OCI-LY1 (cell line): ENCODE data around the gene STAT4.

Experiments
- H2AFZ ChIP-seq: fragments of 200-600 bp; sonication (generic), shearing (Covaris generic); 2 replicates; pipeline ENCODE4 v1.6.0; 2014; ENCODE audit warnings: antibody characterized with exemption, mild to moderate bottlenecking, low read length
- H3F3A ChIP-seq: fragments of 200-600 bp; sonication (generic), shearing (Covaris generic); 2 replicates; pipeline ENCODE4 v1.6.0; 2014; ENCODE audit warnings: mild to moderate bottlenecking, antibody characterized with exemption, low read length, moderate library complexity; ENCODE audit not compliant: insufficient read depth
- H3K27ac ChIP-seq: fragments of 200-600 bp; sonication (generic); 2 replicates; pipeline ENCODE4 v1.5.1; 2014; ENCODE audit warnings: low read length, mixed run types, mild to moderate bottlenecking, low read depth; ENCODE audit not compliant: poor library complexity, severe bottlenecking
- H3K27me3 ChIP-seq: fragments of 200-600 bp; sonication (generic); 2 replicates; pipeline ENCODE4 v1.6.0; 2014; ENCODE audit warnings: antibody characterized with exemption, mild to moderate bottlenecking, low read length, moderate library complexity; ENCODE audit not compliant: insufficient read depth
- H3K36me3 ChIP-seq: fragments of 200-600 bp; sonication (generic); 2 replicates; pipeline ENCODE4 v1.6.1; 2014; ENCODE audit warnings: mild to moderate bottlenecking, antibody characterized with exemption, low read length, moderate library complexity, mixed read lengths; ENCODE audit not compliant: insufficient read depth
- H3K4me1 ChIP-seq: fragments of 200-600 bp; sonication (generic); 2 replicates; pipeline ENCODE4 v1.5.1; 2014; ENCODE audit warnings: mild to moderate bottlenecking, low read length, moderate library complexity; ENCODE audit not compliant: insufficient read depth, severe bottlenecking
- H3K4me2 ChIP-seq: fragments of 200-600 bp; sonication (generic), shearing (Covaris generic); 2 replicates; pipeline ENCODE4 v1.6.1; 2014; ENCODE audit warnings: low read length
- H3K4me3 ChIP-seq: fragments of 200-600 bp; sonication (generic); 2 replicates; pipeline ENCODE4 v1.5.1; 2014; ENCODE audit warnings: low read length, low read depth, mild to moderate bottlenecking, mixed read lengths; ENCODE audit not compliant: poor library complexity, severe bottlenecking
- H3K79me2 ChIP-seq: fragments of 200-600 bp; shearing (Covaris generic); 2 replicates; pipeline ENCODE4 v1.6.1; 2016; ENCODE audit warnings: mixed run types, low read length, mixed read lengths; ENCODE audit not compliant: insufficient read depth
- H3K9ac ChIP-seq: fragments of 200-600 bp; sonication (generic), shearing (Covaris generic); 2 replicates; pipeline ENCODE4 v1.6.1; 2014; ENCODE audit warnings: mild to moderate bottlenecking, low read length, mixed read lengths
- H3K9me2 ChIP-seq: fragments of 200-600 bp; sonication (generic), shearing (Covaris generic); 2 replicates; pipeline ENCODE4 v1.6.1; 2014; ENCODE audit warnings: low read depth, mild to moderate bottlenecking, low read length, mixed read lengths
- H3K9me3 ChIP-seq: fragments of 200-600 bp; shearing (Covaris generic); 2 replicates; pipeline ENCODE4 v1.6.1; 2014; ENCODE audit warnings: low read length, mixed read lengths
- H4K20me1 ChIP-seq: fragments of 200-600 bp; sonication (generic), shearing (Covaris generic); 2 replicates; pipeline ENCODE4 v1.6.0; 2016; ENCODE audit warnings: mild to moderate bottlenecking, low read length; ENCODE audit not compliant: insufficient read depth
- CTCF ChIP-seq: fragments of 200-600 bp; sonication (generic), shearing (Covaris generic); IDR thresholded peaks from 2 replicates; pipeline ENCODE4 v1.5.1; 2017; ENCODE audit warnings: mild to moderate bottlenecking, antibody characterized with exemption, low read length, moderate library complexity, mixed read lengths
- EZH2 ChIP-seq: fragments of 200-600 bp; sonication (generic), shearing (Covaris generic); IDR thresholded peaks from 2 replicates; pipeline ENCODE4 v1.8.0; 2017; ENCODE audit warnings: borderline replicate concordance, mixed run types, mild to moderate bottlenecking, antibody characterized with exemption, low read length, moderate library complexity, mixed read lengths

Gene STAT4

DNA sequence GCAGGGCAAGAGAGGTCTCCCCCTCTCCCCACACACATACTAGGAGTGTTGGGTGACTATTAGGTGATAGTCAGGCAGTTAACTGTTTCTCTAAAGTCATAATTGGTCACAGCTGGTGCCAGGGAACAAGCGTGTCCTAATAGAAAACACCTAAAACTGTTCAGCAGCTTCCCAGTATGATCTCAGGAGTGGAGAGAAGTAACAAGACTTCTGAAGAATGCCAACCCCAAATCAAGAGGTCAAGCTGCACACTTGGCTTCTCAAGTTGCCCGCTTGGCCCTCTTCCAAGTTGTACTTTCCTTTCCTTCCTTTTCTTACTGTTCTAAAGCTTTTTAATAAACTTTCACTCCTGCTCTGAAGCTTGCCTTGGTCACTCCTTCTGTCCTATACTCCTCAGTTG is 114.4 kb downstream of the STAT4 start:
- Histone ChIP-seq H3K27me3 (no peaks in the 10 kb centered on the region), H2AFZ (no peak overlapping the region), H3K4me3 (no peak overlapping the region), H4K20me1 (no peaks in the 10 kb centered on the region), H3K4me2 (no peak overlapping the region), H3F3A (no peaks in the 10 kb centered on the region), H3K79me2 (no peaks in the 10 kb centered on the region), H3K9me3 (no peaks in the 10 kb centered on the region), H3K27ac (no peak overlapping the region), H3K4me1 (no peaks in the 10 kb centered on the region), H3K9ac (no peak overlapping the region), H3K36me3 (no peaks in the 10 kb centered on the region), H3K9me2 (no peaks in the 10 kb centered on the region)
- TF ChIP-seq EZH2 (no peak), CTCF (no peak)

GRCh38 chr2:191032588-191033429 is 118.0 kb downstream of the STAT4 start:
- Histone ChIP-seq H3K9me2 (no peaks in the 10 kb centered on the region), H2AFZ (no peak overlapping the region), H4K20me1 (no peaks in the 10 kb centered on the region), H3K27me3 (no peaks in the 10 kb centered on the region), H3F3A (no peaks in the 10 kb centered on the region), H3K4me2 (no peak overlapping the region), H3K9ac (no peak overlapping the region), H3K27ac (no peak overlapping the region), H3K4me3 (no peak overlapping the region), H3K36me3 (no peaks in the 10 kb centered on the region), H3K9me3 (no peaks in the 10 kb centered on the region), H3K4me1 (no peaks in the 10 kb centered on the region), H3K79me2 (no peaks in the 10 kb centered on the region)
- TF ChIP-seq EZH2 (no peak), CTCF (no peak)

- Histone ChIP-seq H2AFZ (no peak overlapping the region), H3K9ac (no peak overlapping the region), H3K36me3 (no peaks in the 10 kb centered on the region), H3F3A (no peaks in the 10 kb centered on the region), H3K9me2 (no peaks in the 10 kb centered on the region), H4K20me1 (no peaks in the 10 kb centered on the region), H3K79me2 (no peaks in the 10 kb centered on the region), H3K4me2 (no peak overlapping the region), H3K9me3 (no peaks in the 10 kb centered on the region), H3K4me3 (no peak overlapping the region), H3K4me1 (no peaks in the 10 kb centered on the region), H3K27me3 (no peaks in the 10 kb centered on the region), H3K27ac (no peak overlapping the region)
- TF ChIP-seq EZH2 (no peak), CTCF (no peak)
Observed at GRCh38 chr2:191031256-191031655, 119.5 kb downstream of the STAT4 start.
